ENCODE results near the gene LUC7L3.

The LUC7L3 gene

GRCh38 chr17:50805486-50805885, 86.1 kb downstream of the LUC7L3 start:
- H3K4me3 ChIP-seq (replicated peaks; ENCODE audit: low read depth, low read length), result no peak overlapping the region
- TF ChIP-seq CTCF (IDR thresholded peaks at IDR 0.05; ENCODE audit: low read length, missing control alignments), result no peak

More at GRCh38 chr17:50805486-50805885, 86.1 kb downstream of the LUC7L3 start:
- DNase-seq (ENCODE audit: low read depth), result no peak

Data from fibroblast of pulmonary artery (primary cell).